ENCODE data around the gene NPHS1.

NPHS1 gene

DNA sequence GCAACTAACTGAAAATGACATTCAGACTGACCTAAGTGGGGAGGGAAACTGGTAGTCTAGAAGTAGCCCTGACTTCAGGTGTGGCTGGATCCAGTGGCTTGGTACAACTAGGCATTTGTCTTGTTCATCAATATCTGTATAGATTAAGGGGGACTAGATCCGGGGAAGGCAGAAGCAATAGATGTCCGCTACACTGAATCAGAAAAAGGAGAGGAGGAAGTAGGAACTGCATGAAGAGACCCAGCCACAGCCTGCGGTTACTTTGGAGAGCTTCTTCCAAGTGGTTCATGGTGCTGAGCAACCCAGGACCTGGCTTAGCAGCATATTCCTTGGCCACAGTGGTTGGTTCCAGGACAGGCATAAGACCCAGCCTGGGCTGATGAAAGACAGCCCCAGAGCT, 29.7 kb downstream of the NPHS1 start:
- TF ChIP-seq, protein P1, sequence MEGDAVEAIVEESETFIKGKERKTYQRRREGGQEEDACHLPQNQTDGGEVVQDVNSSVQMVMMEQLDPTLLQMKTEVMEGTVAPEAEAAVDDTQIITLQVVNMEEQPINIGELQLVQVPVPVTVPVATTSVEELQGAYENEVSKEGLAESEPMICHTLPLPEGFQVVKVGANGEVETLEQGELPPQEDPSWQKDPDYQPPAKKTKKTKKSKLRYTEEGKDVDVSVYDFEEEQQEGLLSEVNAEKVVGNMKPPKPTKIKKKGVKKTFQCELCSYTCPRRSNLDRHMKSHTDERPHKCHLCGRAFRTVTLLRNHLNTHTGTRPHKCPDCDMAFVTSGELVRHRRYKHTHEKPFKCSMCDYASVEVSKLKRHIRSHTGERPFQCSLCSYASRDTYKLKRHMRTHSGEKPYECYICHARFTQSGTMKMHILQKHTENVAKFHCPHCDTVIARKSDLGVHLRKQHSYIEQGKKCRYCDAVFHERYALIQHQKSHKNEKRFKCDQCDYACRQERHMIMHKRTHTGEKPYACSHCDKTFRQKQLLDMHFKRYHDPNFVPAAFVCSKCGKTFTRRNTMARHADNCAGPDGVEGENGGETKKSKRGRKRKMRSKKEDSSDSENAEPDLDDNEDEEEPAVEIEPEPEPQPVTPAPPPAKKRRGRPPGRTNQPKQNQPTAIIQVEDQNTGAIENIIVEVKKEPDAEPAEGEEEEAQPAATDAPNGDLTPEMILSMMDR (IDR thresholded peaks at IDR 0.05) = no peak

GRCh38 chr19:35818445-35818844, 33.9 kb downstream of the NPHS1 start:
- TF ChIP-seq, protein P1 (IDR thresholded peaks at IDR 0.05) = no peak

GRCh38 chr19:35816846-35817245, 35.5 kb downstream of the NPHS1 start:
- TF ChIP-seq, protein P1 (IDR thresholded peaks at IDR 0.05) = no peak

DNA sequence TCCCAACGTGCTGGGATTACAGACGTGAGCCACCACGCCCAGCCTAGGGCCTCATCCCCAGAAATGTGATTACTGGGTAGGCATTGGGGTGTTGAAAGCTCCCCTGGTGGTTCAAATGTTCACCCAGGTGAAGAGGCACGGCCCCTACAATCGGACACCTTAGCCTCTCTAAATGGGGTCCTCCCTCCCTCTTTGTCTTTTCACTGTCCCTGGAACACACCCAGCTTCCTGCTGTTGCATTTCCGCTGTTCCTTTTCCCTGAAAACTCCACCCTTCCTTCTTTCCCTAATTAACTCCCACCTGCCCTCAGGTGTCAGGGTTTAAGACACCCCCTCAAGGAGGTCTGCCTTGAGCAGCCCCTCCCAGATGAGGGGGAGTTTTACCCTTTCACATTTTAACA, 36.0 kb downstream of the NPHS1 start:
- TF ChIP-seq, protein P1 (IDR thresholded peaks at IDR 0.05) = no peak

DNA sequence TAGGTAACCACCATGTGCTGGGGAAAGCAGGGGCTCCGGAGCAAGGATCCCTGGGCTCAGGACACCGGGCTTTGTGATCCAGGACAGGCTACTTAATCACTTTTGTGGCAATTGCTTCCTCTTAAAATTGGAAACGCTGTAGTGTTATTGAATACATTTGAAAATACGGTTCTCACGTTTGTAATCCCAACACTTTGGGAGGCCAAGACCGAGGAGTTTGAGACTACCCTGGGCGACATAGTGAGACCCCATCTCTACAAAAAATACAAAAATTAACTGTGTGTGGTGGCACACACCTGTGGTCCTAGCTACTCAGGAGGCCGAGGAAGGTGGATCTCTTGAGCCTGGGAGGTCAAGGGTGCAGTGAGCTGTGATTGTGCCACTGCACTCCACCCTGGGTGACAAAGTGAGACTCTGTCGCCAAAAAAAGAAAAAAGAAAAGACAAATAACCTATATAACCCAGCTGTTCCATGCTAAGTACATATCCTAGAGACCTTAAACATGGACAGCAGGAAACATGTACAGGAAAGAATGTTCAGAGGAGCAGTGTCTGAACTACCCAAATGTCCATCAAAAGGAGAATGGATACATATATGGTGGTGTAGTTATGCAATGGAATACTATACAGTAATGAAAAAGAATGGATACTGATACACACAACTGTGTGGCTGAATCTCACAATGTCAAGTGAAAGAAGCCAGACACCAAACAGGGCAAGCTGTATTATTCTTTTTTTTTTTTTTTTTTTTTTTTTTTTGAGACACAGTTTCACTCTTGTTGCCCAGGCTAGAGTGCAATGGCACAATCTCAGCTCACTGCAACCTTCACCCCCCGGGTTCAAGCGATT, 39.0 kb downstream of the NPHS1 start:
- TF ChIP-seq, protein P1 (IDR thresholded peaks at IDR 0.05) = no peak

DNA sequence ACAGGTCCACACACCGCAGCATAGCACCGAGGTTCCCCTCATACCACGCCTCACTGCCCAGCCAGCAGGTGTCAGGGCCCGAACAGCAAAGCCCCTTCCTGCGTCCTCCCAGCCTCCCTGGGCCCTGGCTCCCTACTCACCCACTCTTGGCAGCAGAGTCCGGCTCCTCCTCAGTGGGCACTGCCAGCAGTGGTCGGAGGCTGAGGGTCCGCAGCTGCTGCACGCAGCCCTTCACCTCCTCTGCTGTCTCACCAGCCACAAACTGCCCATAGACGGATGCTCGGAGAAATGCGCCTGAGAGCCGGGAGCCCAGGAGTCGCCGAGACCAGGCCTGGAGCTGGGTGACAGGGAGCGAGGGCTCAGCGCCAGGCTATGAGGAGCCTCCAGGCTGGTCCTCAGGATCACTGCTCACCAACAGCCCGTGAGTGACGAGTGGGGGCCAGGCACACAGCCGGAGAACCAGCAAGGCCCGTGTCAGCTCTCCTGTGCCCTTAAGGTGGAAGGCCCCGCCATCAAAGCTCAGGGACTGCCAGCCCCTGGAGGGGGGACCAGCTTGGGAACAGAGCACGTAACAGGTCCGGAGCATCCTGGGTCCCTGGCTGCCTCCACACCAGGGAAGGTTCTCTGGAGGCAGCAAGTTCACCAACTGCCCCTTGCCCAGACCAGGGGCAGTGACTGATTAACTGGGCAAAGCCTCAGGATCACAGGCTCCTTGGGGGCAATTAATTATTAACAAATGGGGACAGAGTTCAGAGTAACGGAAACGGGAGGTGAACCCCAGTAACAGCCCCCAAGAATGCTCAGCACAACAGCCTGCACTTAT, 39.9 kb downstream of the NPHS1 start, which contains the start of gene PRODH2:
PRODH2 (minus strand) TSS at position 626 of the 823 bp plus-strand sequence; CDS start at position 586, 40 bp downstream.
- TF ChIP-seq, protein P1 (IDR thresholded peaks at IDR 0.05) = no peak

DNA sequence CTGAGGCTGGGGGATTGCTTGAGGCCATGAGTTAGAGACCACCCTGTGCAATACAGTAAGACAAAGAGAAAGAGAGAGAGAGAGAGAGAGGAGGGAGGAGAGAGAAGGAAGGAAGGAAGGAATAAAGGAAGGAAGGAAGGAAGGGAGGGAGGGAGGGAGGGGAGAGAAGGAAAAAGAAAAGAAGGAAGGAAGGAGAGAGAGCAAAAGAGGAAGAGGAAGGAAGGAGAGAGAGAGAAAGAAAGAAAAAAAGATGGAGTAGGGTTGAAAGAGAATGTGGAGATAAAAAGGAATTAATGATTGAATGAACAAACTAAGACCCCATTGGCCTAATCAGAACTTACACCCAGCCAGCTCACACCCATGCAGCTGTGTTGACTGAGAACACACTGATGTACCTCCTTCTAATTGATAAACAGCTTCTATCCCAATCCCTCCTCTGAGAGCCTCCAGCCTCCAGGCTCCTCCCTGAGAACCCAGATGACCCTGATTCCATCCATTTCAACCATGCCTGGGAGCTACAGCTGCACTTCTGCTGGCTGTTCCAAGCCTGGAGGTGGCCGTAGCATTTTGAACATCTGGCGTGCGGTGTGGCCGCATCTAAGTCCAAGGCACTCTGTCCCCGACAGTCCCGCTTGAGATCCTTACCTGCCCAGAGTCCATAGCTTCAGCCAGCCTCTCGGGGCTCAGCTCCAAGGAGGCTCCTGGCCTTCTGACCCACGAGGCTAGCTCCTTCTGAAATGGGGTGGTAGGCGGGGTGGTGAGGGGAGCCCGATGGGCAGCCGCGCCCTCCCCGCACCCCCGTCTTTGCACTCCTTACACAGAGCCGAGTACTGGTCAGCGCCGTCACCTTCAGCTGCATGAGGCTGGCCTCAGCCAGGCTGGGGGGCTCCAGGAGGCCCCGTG, 40.7 kb downstream of the NPHS1 start:
- TF ChIP-seq, protein P1 (IDR thresholded peaks at IDR 0.05) = no peak
